ENCODE data around the gene MMP20. TPM values are rescaled to one million over a fixed set of nuclear protein-coding genes. Genes with fewer than 3 reads are reported as not detected.
"Not testable (repeated sequence)": the region's sequence is repeated elsewhere in the genome, so short reads cannot be mapped to it uniquely, and the experiment has no call there.

MMP20 gene
- total RNA-seq, 4 donors from 2014 or later: not detected

GRCh38 chr11:102633385-102634026, 8.4 kb upstream of the MMP20 start:
- no peak overlapping the region for H3K4me3 ChIP-seq
- H3K27me3 ChIP-seq: no peaks in the 10 kb centered on the region
- WGBS, 2 donors: 82 to 88% methylated on average over 6 of the region's 6 CpGs
- H3K27ac ChIP-seq: no peak overlapping the region
- DNase-seq (ENCODE audit: low spot score in 2 of 2): no peak
- no peaks in the 10 kb centered on the region for H3K36me3 ChIP-seq
- no peaks in the 10 kb centered on the region for H3K9me3 ChIP-seq
- no peak for TF ChIP-seq POLR2A (IDR thresholded peaks at IDR 0.05)
- no peak for TF ChIP-seq EP300 (IDR thresholded peaks at IDR 0.05)
- no peak for TF ChIP-seq CTCF (IDR thresholded peaks at IDR 0.05)
- H3K4me1 ChIP-seq: no peaks in the 10 kb centered on the region

- 89 to 97% methylated on average over 1 of the region's 1 CpG for WGBS, 2 donors
- TF ChIP-seq CTCF (IDR thresholded peaks at IDR 0.05) (no peak), POLR2A (IDR thresholded peaks at IDR 0.05) (no peak), EP300 (IDR thresholded peaks at IDR 0.05) (no peak)
These were observed 6.9 kb upstream of the MMP20 start for GRCh38 chr11:102632026-102632425.

DNA sequence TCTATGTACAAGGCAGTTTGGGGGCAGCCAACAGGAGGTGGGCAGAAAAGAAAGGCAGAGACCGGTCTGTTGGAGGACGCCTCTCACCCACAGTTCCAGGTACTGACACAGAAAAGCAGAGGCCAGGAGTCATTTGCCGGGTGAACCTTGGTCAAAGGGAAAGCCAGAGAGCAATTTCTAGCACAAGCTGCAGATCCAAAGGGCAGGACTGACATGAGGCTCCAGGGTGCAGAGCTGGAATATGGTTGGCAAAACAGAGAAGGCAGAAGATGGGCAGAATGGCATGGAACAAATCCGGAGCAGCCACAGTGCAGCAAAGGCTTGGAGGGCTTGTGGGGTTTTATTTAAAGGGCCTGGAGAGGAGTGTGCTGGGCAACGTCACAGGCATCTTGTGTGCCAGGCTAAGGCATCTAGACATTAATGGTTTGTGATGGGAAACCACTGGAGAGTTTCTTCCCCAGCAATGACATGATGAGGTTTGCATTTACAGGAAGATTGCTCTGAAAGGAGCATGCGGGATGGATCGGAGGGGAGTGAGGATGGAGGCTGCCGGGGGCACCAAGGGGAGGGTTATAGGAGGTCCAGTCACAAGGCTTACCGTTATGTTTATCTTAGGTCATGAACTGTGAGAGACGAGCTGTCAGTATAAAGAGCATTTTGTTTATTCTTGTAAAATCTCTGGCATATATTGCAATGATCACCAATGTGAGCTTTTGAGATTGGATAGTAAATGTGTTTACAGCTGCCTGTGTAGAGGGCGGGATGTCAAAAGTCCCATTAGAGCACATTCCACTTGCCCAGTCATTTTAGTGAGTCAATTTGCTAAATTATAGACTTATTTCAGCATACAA, 5.7 kb upstream of the MMP20 start:
- H3K9me3 ChIP-seq: no peaks in the 10 kb centered on the region
- TF ChIP-seq EP300 (IDR thresholded peaks at IDR 0.05) (no peak), CTCF (IDR thresholded peaks at IDR 0.05) (no peak), POLR2A (IDR thresholded peaks at IDR 0.05) (no peak)

More at GRCh38 chr11:102632026-102632425, 6.9 kb upstream of the MMP20 start:
- no peaks in the 10 kb centered on the region for H3K27me3 ChIP-seq
- H3K36me3 ChIP-seq: no peaks in the 10 kb centered on the region
- no peak for DNase-seq (ENCODE audit: low spot score in 2 of 2)
- H3K4me3 ChIP-seq: no peak overlapping the region
- no peak overlapping the region for H3K27ac ChIP-seq
- H3K4me1 ChIP-seq: no peaks in the 10 kb centered on the region
- no peaks in the 10 kb centered on the region for H3K9me3 ChIP-seq

DNA sequence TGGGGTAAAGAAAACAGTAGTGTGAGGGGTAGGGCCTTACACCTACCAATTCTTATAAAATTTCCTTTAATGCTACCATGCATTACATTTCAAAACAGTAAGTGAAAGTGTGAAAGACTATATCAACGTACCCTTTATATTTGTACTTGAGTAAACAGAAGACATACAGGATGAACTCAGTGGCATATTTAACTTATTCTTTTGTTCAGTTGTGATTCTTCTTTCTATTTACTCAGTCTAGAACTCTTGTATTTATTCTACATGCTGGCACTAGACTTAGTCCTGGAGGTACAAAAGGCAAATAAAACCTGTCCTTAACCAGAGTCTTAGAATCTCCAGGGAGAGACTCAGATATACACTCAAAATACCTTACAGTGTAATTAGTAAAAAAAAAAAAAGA, 4.8 kb upstream of the MMP20 start:
- not testable (repeated sequence) for H3K27me3 ChIP-seq; H3K9me3 ChIP-seq; H3K36me3 ChIP-seq; H3K27ac ChIP-seq; DNase-seq (ENCODE audit: low spot score in 2 of 2); H3K4me3 ChIP-seq; H3K4me1 ChIP-seq
- 60 to 78% methylated on average over 1 of the region's 1 CpG for WGBS, 2 donors

More for the DNA sequence above, 5.7 kb upstream of the MMP20 start:
- Histone ChIP-seq H3K4me1 (no peaks in the 10 kb centered on the region), H3K27ac (no peak overlapping the region), H3K36me3 (no peaks in the 10 kb centered on the region), H3K4me3 (no peak overlapping the region), H3K27me3 (no peaks in the 10 kb centered on the region)
- DNase-seq (ENCODE audit: low spot score in 2 of 2): no peak
- WGBS, 2 donors: 59 to 62% methylated on average over 11 of the region's 11 CpGs

- TF ChIP-seq POLR2A (IDR thresholded peaks at IDR 0.05) (no peak), CTCF (IDR thresholded peaks at IDR 0.05) (no peak), EP300 (IDR thresholded peaks at IDR 0.05) (no peak)
- no peak for DNase-seq (ENCODE audit: low spot score in 2 of 2)
- 32 to 56% methylated on average over 1 of the region's 1 CpG for WGBS, 2 donors
- H3K27ac ChIP-seq: no peak overlapping the region
- no peaks in the 10 kb centered on the region for H3K36me3 ChIP-seq
- no peaks in the 10 kb centered on the region for H3K27me3 ChIP-seq
- no peaks in the 10 kb centered on the region for H3K4me1 ChIP-seq
- H3K9me3 ChIP-seq: no peaks in the 10 kb centered on the region
- H3K4me3 ChIP-seq: no peak overlapping the region
These were observed 1.5 kb upstream of the MMP20 start for GRCh38 chr11:102626676-102627075.
